ENCODE data around the gene G2E3.
"Not testable (repeated sequence)": the region's sequence is repeated elsewhere in the genome, so short reads cannot be mapped to it uniquely, and the experiment has no call there.

Gene G2E3

GRCh38 chr14:30541318-30541717 is 17.6 kb upstream of the G2E3 start:
- H3K4me3 ChIP-seq (replicated peaks; ENCODE audit: insufficient read depth, low read length): no peak overlapping the region
- H3K27me3 ChIP-seq (ENCODE audit: insufficient read depth, poor library complexity, severe bottlenecking): peaks cover 2% of the 10 kb centered on the region
- TF ChIP-seq POLR2AphosphoS5 (IDR thresholded peaks at IDR 0.05; ENCODE audit: low read depth) (no peak), REST (IDR thresholded peaks at IDR 0.05; ENCODE audit: insufficient replicate concordance, low read depth) (no peak), CTCF (IDR thresholded peaks at IDR 0.05; ENCODE audit: insufficient read depth, low read length) (no peak), GABPA (IDR thresholded peaks at IDR 0.05; ENCODE audit: low read depth) (no peak), SPI1 (IDR thresholded peaks at IDR 0.05; ENCODE audit: borderline replicate concordance, low read depth) (no peak)
- DNase-seq (ENCODE audit: low read depth in 1 of 2, low spot score in 1 of 2): no peak
- no peak overlapping the region for H3K27ac ChIP-seq (replicated peaks)

GRCh38 chr14:30546735-30547134 is 12.2 kb upstream of the G2E3 start:
- H3K27me3 ChIP-seq (ENCODE audit: insufficient read depth, poor library complexity, severe bottlenecking); H3K27ac ChIP-seq (replicated peaks); DNase-seq (ENCODE audit: low read depth in 1 of 2, low spot score in 1 of 2); H3K4me3 ChIP-seq (replicated peaks; ENCODE audit: insufficient read depth, low read length): not testable (repeated sequence)

- Histone ChIP-seq H3K4me3 (replicated peaks; ENCODE audit: insufficient read depth, low read length) (no peak overlapping the region), H3K27ac (replicated peaks) (no peak overlapping the region), H3K27me3 (ENCODE audit: insufficient read depth, poor library complexity, severe bottlenecking) (peaks cover 2% of the 10 kb centered on the region)
- no peak for DNase-seq (ENCODE audit: low read depth in 1 of 2, low spot score in 1 of 2)
- TF ChIP-seq GABPA (IDR thresholded peaks at IDR 0.05; ENCODE audit: low read depth) (no peak), POLR2AphosphoS5 (IDR thresholded peaks at IDR 0.05; ENCODE audit: low read depth) (no peak), CTCF (IDR thresholded peaks at IDR 0.05; ENCODE audit: insufficient read depth, low read length) (no peak), SPI1 (IDR thresholded peaks at IDR 0.05; ENCODE audit: borderline replicate concordance, low read depth) (no peak), REST (IDR thresholded peaks at IDR 0.05; ENCODE audit: insufficient replicate concordance, low read depth) (no peak)
Measured at GRCh38 chr14:30547388-30548048, 11.4 kb upstream of the G2E3 start.

- H3K4me3 ChIP-seq (replicated peaks; ENCODE audit: insufficient read depth, low read length): no peak overlapping the region
- no peaks in the 10 kb centered on the region for H3K27me3 ChIP-seq (ENCODE audit: insufficient read depth, poor library complexity, severe bottlenecking)
- DNase-seq (ENCODE audit: low read depth in 1 of 2, low spot score in 1 of 2): no peak
- no peak overlapping the region for H3K27ac ChIP-seq (replicated peaks)
- TF ChIP-seq CTCF (IDR thresholded peaks at IDR 0.05; ENCODE audit: insufficient read depth, low read length) (no peak), POLR2AphosphoS5 (IDR thresholded peaks at IDR 0.05; ENCODE audit: low read depth) (no peak), SPI1 (IDR thresholded peaks at IDR 0.05; ENCODE audit: borderline replicate concordance, low read depth) (no peak), GABPA (IDR thresholded peaks at IDR 0.05; ENCODE audit: low read depth) (no peak), REST (IDR thresholded peaks at IDR 0.05; ENCODE audit: insufficient replicate concordance, low read depth) (no peak)
Measured at GRCh38 chr14:30550335-30550734, 8.6 kb upstream of the G2E3 start.
